SH-SY5Y (cell line): Measurements from ENCODE around the gene AWAT2.

Experiments used
- GATA2 ChIP-seq: IDR thresholded peaks from 2 replicates; pipeline ENCODE4 v1.6.1; 2011; ENCODE audit warnings: mild to moderate bottlenecking, low read depth, low read length
- GATA3 ChIP-seq: IDR thresholded peaks from 2 replicates; pipeline ENCODE4 v1.6.1; 2011; ENCODE audit warnings: low read depth, mild to moderate bottlenecking, low read length, moderate library complexity

AWAT2 gene

GRCh38 chrX:70049925-70050324 lies at the start of gene AWAT2:
TSS of gene AWAT2 (minus strand) at chrX:70049938. CDS start at chrX:70049932, 6 bp downstream.
- TF ChIP-seq GATA2 (no peak), GATA3 (no peak)

- TF ChIP-seq GATA2 (no peak), GATA3 (no peak)
Measured at GRCh38 chrX:70096052-70096451, 46.3 kb upstream of the AWAT2 start.

- TF ChIP-seq GATA2 (no peak), GATA3 (no peak)
Measured at GRCh38 chrX:70092247-70092646, 42.5 kb upstream of the AWAT2 start.

DNA sequence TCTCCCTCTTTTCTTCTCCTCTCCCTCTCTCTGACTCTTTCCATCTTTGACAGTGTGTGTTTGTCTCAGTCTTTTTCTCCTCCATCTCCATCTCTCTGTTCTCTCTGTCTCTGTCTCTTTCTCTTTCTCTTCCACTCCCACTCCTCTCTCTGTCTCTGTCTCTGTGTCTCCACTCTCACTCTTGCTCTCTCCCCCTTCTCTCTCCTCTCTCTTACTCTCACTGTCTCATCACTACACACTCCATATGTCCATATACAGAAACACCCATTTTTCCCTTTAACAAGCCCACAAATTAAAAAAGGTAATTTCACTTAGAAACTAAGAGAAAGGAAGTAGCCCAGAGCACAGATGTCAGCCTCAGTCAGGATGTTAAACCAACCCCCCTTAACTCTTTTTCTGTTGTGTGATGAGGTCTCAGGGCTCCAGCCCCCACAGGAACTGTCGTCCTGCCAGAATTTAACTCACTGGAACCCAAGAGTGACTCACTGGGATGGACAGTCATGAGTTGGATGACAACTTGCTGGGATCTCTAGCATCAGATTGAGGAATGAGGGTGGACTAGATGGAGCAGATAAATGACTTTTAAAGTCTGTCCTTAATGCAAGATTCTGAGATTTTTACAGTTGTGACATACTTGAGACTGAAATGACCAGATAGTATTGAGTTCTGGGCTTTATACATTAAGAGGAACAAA lies 40.0 kb upstream of the AWAT2 start:
- TF ChIP-seq GATA3 (no peak), GATA2 (no peak)

DNA sequence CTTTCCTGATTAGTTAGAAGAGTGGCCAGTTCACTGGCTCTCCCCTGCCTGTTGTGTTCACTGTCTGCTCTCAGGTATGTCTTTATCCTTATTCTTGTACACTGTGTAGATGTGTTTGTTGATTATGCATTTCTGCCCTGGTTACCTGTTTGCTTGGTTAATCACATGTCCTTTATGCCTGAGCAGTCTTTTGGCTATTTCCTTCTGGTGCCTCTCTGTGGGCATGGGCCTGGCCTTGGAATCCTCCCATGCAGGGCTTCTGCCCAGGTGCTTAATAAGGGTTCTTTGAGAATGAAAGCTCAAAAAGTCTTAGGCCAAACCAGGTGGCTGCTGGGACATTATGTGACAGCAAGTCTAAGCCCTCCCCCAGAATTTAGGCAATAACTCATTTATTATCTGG lies 39.0 kb upstream of the AWAT2 start:
- no peak for TF ChIP-seq GATA2
- TF ChIP-seq GATA3 = no peak

- TF ChIP-seq GATA3 (no peak), GATA2 (no peak)
Measured at GRCh38 chrX:70087857-70088630, 38.3 kb upstream of the AWAT2 start.

- TF ChIP-seq GATA3 = no peak
- TF ChIP-seq GATA2 = no peak
Measured at GRCh38 chrX:70084592-70085240, 35.0 kb upstream of the AWAT2 start.

GRCh38 chrX:70082723-70083122 lies 33.0 kb upstream of the AWAT2 start:
- TF ChIP-seq GATA2 = no peak
- TF ChIP-seq GATA3 = no peak

DNA sequence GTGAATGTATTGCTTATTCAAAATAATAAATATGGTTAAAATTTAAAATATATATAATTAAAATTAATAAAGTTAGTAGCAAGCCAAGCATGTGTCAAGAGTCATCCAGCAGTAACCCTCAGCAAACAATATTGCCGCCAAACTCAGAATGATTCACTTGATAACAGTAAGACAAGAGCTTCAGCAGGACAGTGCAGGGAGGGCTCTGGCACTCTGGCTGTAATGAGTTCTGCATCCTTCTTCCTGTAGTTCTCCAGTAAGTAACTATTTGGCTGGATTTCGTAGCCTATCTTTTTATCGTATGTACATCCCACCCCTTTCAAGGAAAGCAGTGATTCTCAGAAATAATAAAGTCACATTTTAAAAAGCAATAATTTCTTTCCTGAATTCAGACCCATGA lies 30.1 kb upstream of the AWAT2 start:
- no peak for TF ChIP-seq GATA2
- no peak for TF ChIP-seq GATA3

GRCh38 chrX:70079297-70079696 lies 29.6 kb upstream of the AWAT2 start:
- TF ChIP-seq GATA2 = no peak
- no peak for TF ChIP-seq GATA3

GRCh38 chrX:70066646-70067045 lies 16.9 kb upstream of the AWAT2 start:
- TF ChIP-seq GATA2 (no peak), GATA3 (no peak)

DNA sequence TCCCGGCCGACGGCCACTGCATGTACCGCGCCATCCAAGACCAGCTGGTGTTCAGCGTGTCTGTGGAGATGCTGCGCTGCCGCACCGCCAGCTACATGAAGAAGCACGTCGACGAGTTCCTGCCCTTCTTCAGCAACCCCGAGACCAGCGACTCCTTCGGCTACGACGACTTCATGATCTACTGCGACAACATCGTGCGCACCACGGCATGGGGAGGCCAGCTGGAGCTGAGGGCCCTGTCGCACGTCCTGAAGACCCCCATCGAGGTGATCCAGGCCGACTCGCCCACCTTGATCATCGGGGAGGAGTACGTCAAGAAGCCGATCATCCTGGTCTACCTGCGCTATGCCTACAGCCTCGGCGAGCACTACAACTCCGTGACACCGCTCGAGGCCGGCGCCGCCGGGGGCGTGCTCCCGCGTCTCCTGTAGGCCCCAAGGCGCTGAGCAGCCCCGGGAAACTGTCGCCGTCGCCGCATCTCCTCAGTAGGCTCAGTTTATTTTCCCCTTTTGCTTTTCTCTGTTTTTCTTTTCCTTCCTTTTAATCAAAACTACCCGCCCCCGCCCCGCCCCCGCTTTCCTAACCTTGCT lies 13.3 kb upstream of the AWAT2 start:
- TF ChIP-seq GATA2 (no peak), GATA3 (no peak)

GRCh38 chrX:70062076-70062475 lies 12.3 kb upstream of the AWAT2 start, which contains the start of gene OTUD6A:
TSS of gene OTUD6A (plus strand) at chrX:70062457. CDS start at chrX:70062525, 68 bp downstream.
- no peak for TF ChIP-seq GATA2
- TF ChIP-seq GATA3 = no peak

- TF ChIP-seq GATA3 (no peak), GATA2 (no peak)
Measured at GRCh38 chrX:70054391-70054790, 4.7 kb upstream of the AWAT2 start.
